HEK293 (cell line): ENCODE results near the gene LPP.

Experiments used
- GLIS1 ChIP-seq: fragments of 450-650 bp; formaldehyde crosslinking; IDR thresholded peaks from 2 replicates; pipeline ENCODE4 v1.5.1; 2016; ENCODE audit warnings: missing biosample characterization, missing genetic modification characterization
- MYNN ChIP-seq: fragments of 450-650 bp; formaldehyde crosslinking; IDR thresholded peaks from 2 replicates; pipeline ENCODE4 v1.5.1; 2016; ENCODE audit warnings: missing biosample characterization, missing genetic modification characterization, borderline replicate concordance
- MZF1 ChIP-seq: fragments of 450-650 bp; formaldehyde crosslinking; IDR thresholded peaks from 2 replicates; pipeline ENCODE4 v1.5.1; 2017; ENCODE audit warnings: missing biosample characterization, missing genetic modification characterization, borderline replicate concordance
- SP7 ChIP-seq: fragments of 450-650 bp; formaldehyde crosslinking; IDR thresholded peaks from 2 replicates; pipeline ENCODE4 v1.5.1; 2016; ENCODE audit warnings: missing biosample characterization, missing genetic modification characterization
- TCF7L2 ChIP-seq: IDR thresholded peaks from 2 replicates; pipeline ENCODE4 v1.6.1; 2011; ENCODE audit warnings: low read depth, mild to moderate bottlenecking, inconsistent platforms, low read length, moderate library complexity, borderline replicate concordance
- YY1 ChIP-seq: fragments of 450-650 bp; formaldehyde crosslinking; IDR thresholded peaks from 2 replicates; pipeline ENCODE4 v1.5.1; 2018; ENCODE audit warnings: missing biosample characterization, missing genetic modification characterization
- ZEB2 ChIP-seq: fragments of 450-650 bp; formaldehyde crosslinking; IDR thresholded peaks from 2 replicates; pipeline ENCODE4 v1.5.1; 2016; ENCODE audit warnings: missing biosample characterization, missing genetic modification characterization
- ZNF24 ChIP-seq: fragments of 450-650 bp; formaldehyde crosslinking; IDR thresholded peaks from 2 replicates; pipeline ENCODE4 v1.5.1; 2016; ENCODE audit warnings: missing biosample characterization, missing genetic modification characterization
- ZNF311 ChIP-seq: fragments of 450-650 bp; formaldehyde crosslinking; IDR thresholded peaks from 2 replicates; pipeline ENCODE4 v1.5.1; 2017; ENCODE audit warnings: missing biosample characterization, missing genetic modification characterization, borderline replicate concordance
- ZNF791 ChIP-seq: fragments of 450-650 bp; formaldehyde crosslinking; IDR thresholded peaks from 2 replicates; pipeline ENCODE4 v1.5.1; 2016; ENCODE audit warnings: missing biosample characterization, missing genetic modification characterization
- TF ChIP-seq, protein P1 (sequence below): fragments of 450-650 bp; formaldehyde crosslinking; IDR thresholded peaks from 2 replicates; pipeline ENCODE4 v1.5.1; 2016; ENCODE audit warnings: missing biosample characterization, missing genetic modification characterization
- TF ChIP-seq, protein P2 (sequence below): fragments of 450-650 bp; formaldehyde crosslinking; IDR thresholded peaks from 2 replicates; pipeline ENCODE4 v1.5.1; 2016; ENCODE audit warnings: missing biosample characterization, missing genetic modification characterization
- TF ChIP-seq, protein P3 (sequence below): fragments of 450-650 bp; formaldehyde crosslinking; IDR thresholded peaks from 2 replicates; pipeline ENCODE4 v1.5.1; 2016; ENCODE audit warnings: missing biosample characterization, missing genetic modification characterization, borderline replicate concordance

DNA sequence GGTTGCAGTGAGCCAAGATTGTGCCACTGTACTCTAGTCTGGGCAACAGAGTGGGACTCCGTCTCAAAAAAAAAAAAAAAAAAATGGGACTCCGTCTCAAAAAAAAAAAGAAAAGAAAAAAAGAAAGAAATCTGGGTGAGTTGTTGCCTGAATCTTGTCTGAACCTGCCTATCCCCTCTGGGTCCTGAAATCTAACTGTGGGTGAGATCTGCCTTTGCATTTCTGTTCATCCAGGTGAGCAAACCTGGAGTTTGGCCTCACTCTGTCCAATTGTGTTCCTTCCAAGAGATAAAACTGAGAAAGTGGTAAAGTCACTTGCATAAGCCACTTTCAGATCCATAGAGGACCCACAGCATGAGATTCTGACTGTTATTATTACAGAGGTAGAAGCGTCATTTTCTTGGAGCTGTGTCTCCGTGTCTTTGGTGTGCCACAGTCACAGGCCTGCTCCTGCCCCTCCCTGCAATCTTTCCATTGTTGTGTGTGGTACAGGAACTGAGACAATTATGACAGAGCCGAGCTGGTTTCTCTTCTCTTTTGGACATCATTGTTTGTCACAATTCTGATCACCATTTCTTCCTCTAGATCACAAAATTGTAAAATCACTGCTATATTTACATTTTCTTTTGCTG is 235.9 kb downstream of the LPP start:
- TF ChIP-seq ZEB2 (tag by site-specific recombination) (no peak), YY1 (tag by site-specific recombination) (no peak), ZNF791 (no peak), ZNF24 (tag by site-specific recombination) (no peak), MZF1 (tag by site-specific recombination) (no peak), SP7 (no peak), ZNF311 (no peak), TCF7L2 (no peak), MYNN (tag by site-specific recombination) (no peak), GLIS1 (no peak)
- TF ChIP-seq, protein P1, sequence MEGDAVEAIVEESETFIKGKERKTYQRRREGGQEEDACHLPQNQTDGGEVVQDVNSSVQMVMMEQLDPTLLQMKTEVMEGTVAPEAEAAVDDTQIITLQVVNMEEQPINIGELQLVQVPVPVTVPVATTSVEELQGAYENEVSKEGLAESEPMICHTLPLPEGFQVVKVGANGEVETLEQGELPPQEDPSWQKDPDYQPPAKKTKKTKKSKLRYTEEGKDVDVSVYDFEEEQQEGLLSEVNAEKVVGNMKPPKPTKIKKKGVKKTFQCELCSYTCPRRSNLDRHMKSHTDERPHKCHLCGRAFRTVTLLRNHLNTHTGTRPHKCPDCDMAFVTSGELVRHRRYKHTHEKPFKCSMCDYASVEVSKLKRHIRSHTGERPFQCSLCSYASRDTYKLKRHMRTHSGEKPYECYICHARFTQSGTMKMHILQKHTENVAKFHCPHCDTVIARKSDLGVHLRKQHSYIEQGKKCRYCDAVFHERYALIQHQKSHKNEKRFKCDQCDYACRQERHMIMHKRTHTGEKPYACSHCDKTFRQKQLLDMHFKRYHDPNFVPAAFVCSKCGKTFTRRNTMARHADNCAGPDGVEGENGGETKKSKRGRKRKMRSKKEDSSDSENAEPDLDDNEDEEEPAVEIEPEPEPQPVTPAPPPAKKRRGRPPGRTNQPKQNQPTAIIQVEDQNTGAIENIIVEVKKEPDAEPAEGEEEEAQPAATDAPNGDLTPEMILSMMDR (tag by site-specific recombination), result no peak
- TF ChIP-seq, protein P2, sequence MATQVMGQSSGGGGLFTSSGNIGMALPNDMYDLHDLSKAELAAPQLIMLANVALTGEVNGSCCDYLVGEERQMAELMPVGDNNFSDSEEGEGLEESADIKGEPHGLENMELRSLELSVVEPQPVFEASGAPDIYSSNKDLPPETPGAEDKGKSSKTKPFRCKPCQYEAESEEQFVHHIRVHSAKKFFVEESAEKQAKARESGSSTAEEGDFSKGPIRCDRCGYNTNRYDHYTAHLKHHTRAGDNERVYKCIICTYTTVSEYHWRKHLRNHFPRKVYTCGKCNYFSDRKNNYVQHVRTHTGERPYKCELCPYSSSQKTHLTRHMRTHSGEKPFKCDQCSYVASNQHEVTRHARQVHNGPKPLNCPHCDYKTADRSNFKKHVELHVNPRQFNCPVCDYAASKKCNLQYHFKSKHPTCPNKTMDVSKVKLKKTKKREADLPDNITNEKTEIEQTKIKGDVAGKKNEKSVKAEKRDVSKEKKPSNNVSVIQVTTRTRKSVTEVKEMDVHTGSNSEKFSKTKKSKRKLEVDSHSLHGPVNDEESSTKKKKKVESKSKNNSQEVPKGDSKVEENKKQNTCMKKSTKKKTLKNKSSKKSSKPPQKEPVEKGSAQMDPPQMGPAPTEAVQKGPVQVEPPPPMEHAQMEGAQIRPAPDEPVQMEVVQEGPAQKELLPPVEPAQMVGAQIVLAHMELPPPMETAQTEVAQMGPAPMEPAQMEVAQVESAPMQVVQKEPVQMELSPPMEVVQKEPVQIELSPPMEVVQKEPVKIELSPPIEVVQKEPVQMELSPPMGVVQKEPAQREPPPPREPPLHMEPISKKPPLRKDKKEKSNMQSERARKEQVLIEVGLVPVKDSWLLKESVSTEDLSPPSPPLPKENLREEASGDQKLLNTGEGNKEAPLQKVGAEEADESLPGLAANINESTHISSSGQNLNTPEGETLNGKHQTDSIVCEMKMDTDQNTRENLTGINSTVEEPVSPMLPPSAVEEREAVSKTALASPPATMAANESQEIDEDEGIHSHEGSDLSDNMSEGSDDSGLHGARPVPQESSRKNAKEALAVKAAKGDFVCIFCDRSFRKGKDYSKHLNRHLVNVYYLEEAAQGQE (tag by site-specific recombination), result no peak
- TF ChIP-seq, protein P3, sequence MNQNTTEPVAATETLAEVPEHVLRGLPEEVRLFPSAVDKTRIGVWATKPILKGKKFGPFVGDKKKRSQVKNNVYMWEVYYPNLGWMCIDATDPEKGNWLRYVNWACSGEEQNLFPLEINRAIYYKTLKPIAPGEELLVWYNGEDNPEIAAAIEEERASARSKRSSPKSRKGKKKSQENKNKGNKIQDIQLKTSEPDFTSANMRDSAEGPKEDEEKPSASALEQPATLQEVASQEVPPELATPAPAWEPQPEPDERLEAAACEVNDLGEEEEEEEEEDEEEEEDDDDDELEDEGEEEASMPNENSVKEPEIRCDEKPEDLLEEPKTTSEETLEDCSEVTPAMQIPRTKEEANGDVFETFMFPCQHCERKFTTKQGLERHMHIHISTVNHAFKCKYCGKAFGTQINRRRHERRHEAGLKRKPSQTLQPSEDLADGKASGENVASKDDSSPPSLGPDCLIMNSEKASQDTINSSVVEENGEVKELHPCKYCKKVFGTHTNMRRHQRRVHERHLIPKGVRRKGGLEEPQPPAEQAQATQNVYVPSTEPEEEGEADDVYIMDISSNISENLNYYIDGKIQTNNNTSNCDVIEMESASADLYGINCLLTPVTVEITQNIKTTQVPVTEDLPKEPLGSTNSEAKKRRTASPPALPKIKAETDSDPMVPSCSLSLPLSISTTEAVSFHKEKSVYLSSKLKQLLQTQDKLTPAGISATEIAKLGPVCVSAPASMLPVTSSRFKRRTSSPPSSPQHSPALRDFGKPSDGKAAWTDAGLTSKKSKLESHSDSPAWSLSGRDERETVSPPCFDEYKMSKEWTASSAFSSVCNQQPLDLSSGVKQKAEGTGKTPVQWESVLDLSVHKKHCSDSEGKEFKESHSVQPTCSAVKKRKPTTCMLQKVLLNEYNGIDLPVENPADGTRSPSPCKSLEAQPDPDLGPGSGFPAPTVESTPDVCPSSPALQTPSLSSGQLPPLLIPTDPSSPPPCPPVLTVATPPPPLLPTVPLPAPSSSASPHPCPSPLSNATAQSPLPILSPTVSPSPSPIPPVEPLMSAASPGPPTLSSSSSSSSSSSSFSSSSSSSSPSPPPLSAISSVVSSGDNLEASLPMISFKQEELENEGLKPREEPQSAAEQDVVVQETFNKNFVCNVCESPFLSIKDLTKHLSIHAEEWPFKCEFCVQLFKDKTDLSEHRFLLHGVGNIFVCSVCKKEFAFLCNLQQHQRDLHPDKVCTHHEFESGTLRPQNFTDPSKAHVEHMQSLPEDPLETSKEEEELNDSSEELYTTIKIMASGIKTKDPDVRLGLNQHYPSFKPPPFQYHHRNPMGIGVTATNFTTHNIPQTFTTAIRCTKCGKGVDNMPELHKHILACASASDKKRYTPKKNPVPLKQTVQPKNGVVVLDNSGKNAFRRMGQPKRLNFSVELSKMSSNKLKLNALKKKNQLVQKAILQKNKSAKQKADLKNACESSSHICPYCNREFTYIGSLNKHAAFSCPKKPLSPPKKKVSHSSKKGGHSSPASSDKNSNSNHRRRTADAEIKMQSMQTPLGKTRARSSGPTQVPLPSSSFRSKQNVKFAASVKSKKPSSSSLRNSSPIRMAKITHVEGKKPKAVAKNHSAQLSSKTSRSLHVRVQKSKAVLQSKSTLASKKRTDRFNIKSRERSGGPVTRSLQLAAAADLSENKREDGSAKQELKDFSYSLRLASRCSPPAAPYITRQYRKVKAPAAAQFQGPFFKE, result no peak
